SK-N-SH (cell line): ENCODE results near the gene MAP2K3. TPM values are rescaled to one million over a fixed set of nuclear protein-coding genes. Genes with fewer than 3 reads are reported as not detected.

Source experiments
- CTCF ChIA-PET: fragments of 300-600, 350-600 bp; formaldehyde crosslinking; extraction: SDS; loops from one replicate; lab custom pipeline; 2021; lab: Yijun Ruan, JAX
- POLR2A ChIA-PET: fragments of 350-600 bp; sonication (Branson Sonifier 250); formaldehyde crosslinking; extraction: SDS; loops from one replicate; lab custom pipeline; 2020; ENCODE audit warnings: antibody characterized with exemption, inconsistent platforms; lab: Yijun Ruan, JAX
- DNase-seq: peaks from one replicate; pipeline ENCODE4 v3.0.0; 2012
- H2AFZ ChIP-seq: fragments of 200-600 bp; sonication (generic); 2 replicates; pipeline ENCODE4 v1.8.1; 2016; ENCODE audit warnings: antibody characterized with exemption, mild to moderate bottlenecking, low read depth
- H3F3A ChIP-seq: fragments of 200-600 bp; sonication (generic); replicated peaks from 2 replicates; pipeline ENCODE3; 2016; ENCODE audit warnings: antibody characterized with exemption, mild to moderate bottlenecking; ENCODE audit not compliant: insufficient read depth
- H3K27ac ChIP-seq, 2 experiments: fragments of 200-500 bp in 1 of 2; fragments of 200-600 bp in 1 of 2; sonication (Bioruptor generic) in 1 of 2; sonication (generic), shearing (Covaris generic) in 1 of 2; 2 replicates each; pipeline versions ENCODE4 v1.5.1 to v1.6.1; 2014 to 2016; ENCODE audit warnings: low read depth in 2 of 2, inconsistent platforms in 1 of 2, low read length in 1 of 2, mild to moderate bottlenecking in 1 of 2, mixed read lengths in 1 of 2
- H3K27me3 ChIP-seq: fragments of 200-600 bp; sonication (generic), shearing (Covaris generic); 2 replicates; pipeline ENCODE4 v1.6.1; 2016; ENCODE audit warnings: mixed run types; ENCODE audit not compliant: insufficient read depth
- H3K36me3 ChIP-seq, 2 experiments: fragments of 200-500 bp in 1 of 2; fragments of 200-600 bp in 1 of 2; sonication (Bioruptor generic) in 1 of 2; sonication (generic) in 1 of 2; replicated peaks in 1 of 2; 2 replicates each; pipeline versions ENCODE3 to v1.5.1; 2014 to 2016; ENCODE audit warnings: low read length in 1 of 2, mild to moderate bottlenecking in 1 of 2; ENCODE audit not compliant: insufficient read depth in 2 of 2, control insufficient read depth in 1 of 2
- H3K4me1 ChIP-seq, 2 experiments: fragments of 200-500 bp in 1 of 2; fragments of 200-600 bp in 1 of 2; sonication (Bioruptor generic) in 1 of 2; sonication (generic), shearing (Covaris generic) in 1 of 2; 2 replicates each; pipeline versions ENCODE4 v1.5.1 to v1.6.1; 2014 to 2016; ENCODE audit warnings: low read depth in 1 of 2, low read length in 1 of 2, mixed run types in 1 of 2; ENCODE audit not compliant: insufficient read depth in 2 of 2, control insufficient read depth in 1 of 2
- H3K4me2 ChIP-seq: fragments of 200-600 bp; sonication (generic), shearing (Covaris generic); 2 replicates; pipeline ENCODE4 v1.6.1; 2017; ENCODE audit warnings: mixed run types
- H3K4me3 ChIP-seq, 2 experiments: fragments of 200-500 bp in 1 of 2; fragments of 200-600 bp in 1 of 2; sonication (Bioruptor generic) in 1 of 2; sonication (generic), shearing (Covaris generic) in 1 of 2; 2 replicates each; pipeline versions ENCODE4 v1.5.1 to v1.8.1; 2014 to 2016; ENCODE audit warnings: low read depth in 2 of 2, inconsistent platforms in 1 of 2, low read length in 1 of 2, mild to moderate bottlenecking in 1 of 2, mixed read lengths in 1 of 2, moderate library complexity in 1 of 2
- H3K79me2 ChIP-seq: fragments of 200-600 bp; sonication (generic); 2 replicates; pipeline ENCODE4 v1.8.1; 2017; ENCODE audit warnings: mild to moderate bottlenecking; ENCODE audit not compliant: insufficient read depth
- H3K9ac ChIP-seq: fragments of 200-600 bp; sonication (generic); 2 replicates; pipeline ENCODE4 v1.6.1; 2017; ENCODE audit warnings: mixed run types
- H3K9me2 ChIP-seq: fragments of 200-600 bp; sonication (generic); 2 replicates; pipeline ENCODE4 v1.6.1; 2017; ENCODE audit warnings: mixed run types
- H3K9me3 ChIP-seq: fragments of 200-600 bp; sonication (generic); 2 replicates; pipeline ENCODE4 v1.6.1; 2017; ENCODE audit warnings: mixed run types, mild to moderate bottlenecking, moderate library complexity
- H4K20me1 ChIP-seq: fragments of 200-600 bp; sonication (generic); 2 replicates; pipeline ENCODE4 v1.6.1; 2017; ENCODE audit warnings: mild to moderate bottlenecking, mixed run types; ENCODE audit not compliant: insufficient read depth
- POLR2AphosphoS5 ChIP-seq: IDR thresholded peaks from 2 replicates; pipeline ENCODE4 v1.6.1; 2012; ENCODE audit warnings: low read depth, low read length
- RCOR1 ChIP-seq: fragments of 150-350 bp; IDR thresholded peaks from 2 replicates; pipeline ENCODE4 v1.6.1; 2017; ENCODE audit warnings: antibody characterized with exemption, low read length
- SMC3 ChIP-seq: IDR thresholded peaks from 2 replicates; pipeline ENCODE4 v1.6.1; 2012; ENCODE audit warnings: low read depth, low read length, improper control_type of control experiment
- ZBTB33 ChIP-seq: IDR thresholded peaks from 2 replicates; pipeline ENCODE4 v1.4.0; 2012; ENCODE audit warnings: low read depth, borderline replicate concordance
- WGBS: methylation state at CpG from one replicate; pipeline ENCODE4 v1.1.6; 2017; ENCODE audit warnings: low lambda C conversion rate; 5-methylcytosine and 5-hydroxymethylcytosine counted together
- polyA plus RNA-seq, 3 experiments: library from polyadenylated mRNA; depleted of rRNA; stranded (reverse); fragments of >200 nt; gene quantifications; 2 replicates each; pipeline ENCODE4 v1.2.3, GENCODE V29; 2012

Gene MAP2K3
- polyA plus RNA-seq, 1 of the 3 experiments (the other 2 are of a cell fraction), result 30.0 TPM

GRCh38 chr17:21291357-21291756 is 6.8 kb downstream of the MAP2K3 start:
- H3K9me2 ChIP-seq, result no peaks in the 10 kb centered on the region
- H3K27me3 ChIP-seq, result no peaks in the 10 kb centered on the region
- peaks cover 98% of the 10 kb centered on the region for H3K79me2 ChIP-seq
- H3K9me3 ChIP-seq, result no peaks in the 10 kb centered on the region
- peaks cover 91% of the 10 kb centered on the region for H4K20me1 ChIP-seq
- ChIA-PET CTCF (interaction anchor here (1.1 kb wide), 1 partner anchor 171 kb away, joined by 3 read pairs; no protein-coding TSS in a partner anchor), POLR2A (no interaction called here)
- H3K36me3 ChIP-seq, result no peaks in the 10 kb centered on the region
- peaks cover 31 to 69% of the 10 kb centered on the region in 2 experiments for H3K4me1 ChIP-seq
- no peak overlapping the region for H3K27ac ChIP-seq
- no peak for DNase-seq
- 35% methylated on average over 10 of the region's 10 CpGs for WGBS
- H3F3A ChIP-seq, result peaks cover 8% of the 10 kb centered on the region
- no peak overlapping the region for H3K4me2 ChIP-seq
- TF ChIP-seq SMC3 (no peak), RCOR1 (no peak)
- H3K9ac ChIP-seq, result no peak overlapping the region
- no peak overlapping the region for H2AFZ ChIP-seq
- no peak overlapping the region for H3K4me3 ChIP-seq

GRCh38 chr17:21291862-21292261 is 7.4 kb downstream of the MAP2K3 start:
- POLR2A ChIA-PET, result no interaction called here
- no peaks in the 10 kb centered on the region for H3K36me3 ChIP-seq
- H3K9me2 ChIP-seq, result no peaks in the 10 kb centered on the region
- 51% methylated on average over 12 of the region's 12 CpGs for WGBS
- H3K27me3 ChIP-seq, result no peaks in the 10 kb centered on the region
- no peak overlapping the region for H2AFZ ChIP-seq
- H3K27ac ChIP-seq, result no peak overlapping the region
- H3K4me1 ChIP-seq, result peaks cover 28 to 69% of the 10 kb centered on the region in 2 experiments; a peak in 3 of 4 replicates
- no peak overlapping the region for H3K4me3 ChIP-seq
- no peak overlapping the region for H3K9ac ChIP-seq
- H3F3A ChIP-seq, result peaks cover 4% of the 10 kb centered on the region
- peaks cover 93% of the 10 kb centered on the region for H4K20me1 ChIP-seq
- CTCF ChIA-PET, result no interaction called here
- DNase-seq, result no peak
- no peaks in the 10 kb centered on the region for H3K9me3 ChIP-seq
- H3K79me2 ChIP-seq, result peaks cover 98% of the 10 kb centered on the region
- H3K4me2 ChIP-seq, result no peak overlapping the region
- no peak for TF ChIP-seq POLR2AphosphoS5

- H3K9ac ChIP-seq, result no peak overlapping the region
- peak; percentile 20 for DNase-seq
- no peaks in the 10 kb centered on the region for H3K9me3 ChIP-seq
- H3K9me2 ChIP-seq, result no peaks in the 10 kb centered on the region
- 58% methylated on average over 20 of the region's 20 CpGs for WGBS
- H2AFZ ChIP-seq, result no peak overlapping the region
- ChIA-PET CTCF (interaction anchor here (1.4 kb wide), 1 partner anchor 13 kb away, joined by 3 read pairs; no protein-coding TSS in a partner anchor), POLR2A (no interaction called here)
- H3K36me3 ChIP-seq, result no peaks in the 10 kb centered on the region
- peaks cover 19 to 67% of the 10 kb centered on the region in 2 experiments; a peak in 3 of 4 replicates for H3K4me1 ChIP-seq
- H3K27ac ChIP-seq, result no peak overlapping the region
- H3K79me2 ChIP-seq, result peaks cover 98% of the 10 kb centered on the region
- H3K4me3 ChIP-seq, result no peak overlapping the region
- no peaks in the 10 kb centered on the region for H3F3A ChIP-seq
- H3K4me2 ChIP-seq, result no peak overlapping the region
- H4K20me1 ChIP-seq, result peaks cover 97% of the 10 kb centered on the region
- TF ChIP-seq RCOR1, result no peak
- no peak for TF ChIP-seq ZBTB33
- TF ChIP-seq, all 33 proteins: peak for 0
- H3K27me3 ChIP-seq, result 0 out of 2 replicates have a peak, but pooled peaks cover 1% of the 10 kb centered on the region
These were observed 8.6 kb downstream of the MAP2K3 start for GRCh38 chr17:21292867-21293830.
